HepG2 (cell line): ENCODE results near the gene ZNF528. TPM values are rescaled to one million over a fixed set of nuclear protein-coding genes. Genes with fewer than 3 reads are reported as not detected.

Source experiments
- BRCA1 ChIP-seq: sonication (generic); formaldehyde crosslinking; IDR thresholded peaks from 2 replicates; pipeline ENCODE4 v1.4.0; 2020; ENCODE audit warnings: missing genetic modification reagents
- DNMT1 ChIP-seq: sonication (generic); formaldehyde crosslinking; IDR thresholded peaks from 2 replicates; pipeline ENCODE4 v1.5.1; 2020; ENCODE audit warnings: mild to moderate bottlenecking, missing genetic modification reagents
- GABPA ChIP-seq, 2 experiments: IDR thresholded peaks; 2 replicates each; pipeline ENCODE4 v1.6.1; 2011 to 2016; ENCODE audit warnings: low read depth in 2 of 2, low read length in 1 of 2, missing biosample characterization in 1 of 2, missing genetic modification characterization in 1 of 2
- GABPB1 ChIP-seq: IDR thresholded peaks from 2 replicates; pipeline ENCODE4 v1.6.1; 2016; ENCODE audit warnings: mild to moderate bottlenecking, missing genetic modification reagents, moderate library complexity, missing compliant biosample characterization
- HDAC6 ChIP-seq: fragments of 200-600 bp; sonication (generic); IDR thresholded peaks from 2 replicates; pipeline ENCODE4 v1.7.0; 2017; ENCODE audit warnings: mild to moderate bottlenecking, antibody characterized with exemption, low read length, low read depth
- KDM5A ChIP-seq: fragments of 200-600 bp; sonication (generic); IDR thresholded peaks from 2 replicates; pipeline ENCODE4 v1.7.0; 2018; ENCODE audit warnings: antibody characterized with exemption, mild to moderate bottlenecking, low read length, borderline replicate concordance
- SALL1 ChIP-seq: sonication (generic); formaldehyde crosslinking; IDR thresholded peaks from 2 replicates; pipeline ENCODE4 v1.8.0; 2022; ENCODE audit warnings: mild to moderate bottlenecking, missing genetic modification reagents
- SAP130 ChIP-seq: IDR thresholded peaks from 2 replicates; pipeline ENCODE4 v1.6.1; 2016; ENCODE audit warnings: low read depth
- SRSF4 ChIP-seq: fragments of 200-400 bp; formaldehyde crosslinking; IDR thresholded peaks from one replicate; pipeline ENCODE4 v1.6.1; 2018; ENCODE audit warnings: mild to moderate bottlenecking, low read depth, low read length, moderate library complexity; ENCODE audit not compliant: poor library complexity, severe bottlenecking
- THAP11 ChIP-seq: IDR thresholded peaks from 2 replicates; pipeline ENCODE4 v1.6.1; 2016; ENCODE audit warnings: missing biosample characterization, missing genetic modification reagents
- ZNF549 ChIP-seq: sonication (generic); formaldehyde crosslinking; IDR thresholded peaks from 2 replicates; pipeline ENCODE4 v1.5.0; 2020; ENCODE audit warnings: missing genetic modification reagents
- ZNF891 ChIP-seq: sonication (generic); formaldehyde crosslinking; IDR thresholded peaks from 2 replicates; pipeline ENCODE4 v1.5.0; 2020; ENCODE audit warnings: mild to moderate bottlenecking, missing genetic modification reagents
- polyA plus RNA-seq, 8 experiments: library from polyadenylated mRNA; depleted of rRNA in 3 of 8; stranded (reverse) in 7 of 8; unstranded in 1 of 8; fragments of >200 nt; fragmentation: Illumina TruSeq in 4 of 8; extraction: Trizol in 4 of 8; gene quantifications; 2 replicates each; pipeline versions ENCODE4 v1.2.1 to v1.2.3, GENCODE V29; 2011 to 2016; ENCODE audit warnings: low read depth in 4 of 8, missing spikeins in 1 of 8, mixed read lengths in 1 of 8; ENCODE audit not compliant: insufficient read depth in 1 of 8
- total RNA-seq, 5 experiments: library from RNA; depleted of rRNA; stranded (reverse); fragments of >200 nt; fragmentation: Illumina TruSeq; extraction: Trizol; gene quantifications; 2 replicates each; pipeline ENCODE4 v1.2.3, GENCODE V29; 2016; ENCODE audit warnings: low read depth in 1 of 5
- TF ChIP-seq, protein P1 (sequence below): sonication (generic); formaldehyde crosslinking; IDR thresholded peaks from 2 replicates; pipeline ENCODE4 v1.4.0; 2020; ENCODE audit warnings: missing genetic modification reagents
- TF ChIP-seq, protein P2 (sequence below): IDR thresholded peaks from 2 replicates; pipeline ENCODE4 v1.6.1; 2012; ENCODE audit warnings: low read depth, low read length, improper control_type of control experiment
- TF ChIP-seq, protein P3 (sequence below): sonication (generic); formaldehyde crosslinking; IDR thresholded peaks from 2 replicates; pipeline ENCODE4 v1.4.0; 2020; ENCODE audit warnings: missing genetic modification reagents
- TF ChIP-seq, protein P4 (sequence below): sonication (generic); formaldehyde crosslinking; IDR thresholded peaks from 2 replicates; pipeline ENCODE4 v1.5.1; 2020; ENCODE audit warnings: mild to moderate bottlenecking, missing genetic modification reagents, moderate library complexity
- TF ChIP-seq, protein P5 (sequence below): sonication (generic); formaldehyde crosslinking; IDR thresholded peaks from 2 replicates; pipeline ENCODE4 v1.4.0; 2020; ENCODE audit warnings: low read depth, mild to moderate bottlenecking, missing genetic modification reagents

ZNF528 gene
- total and polyA plus RNA-seq, 2 of the 13 experiments (the other 11 are each of a cell fraction or from before 2014, with no cell fraction given) = 4.1 to 10.0 TPM

DNA sequence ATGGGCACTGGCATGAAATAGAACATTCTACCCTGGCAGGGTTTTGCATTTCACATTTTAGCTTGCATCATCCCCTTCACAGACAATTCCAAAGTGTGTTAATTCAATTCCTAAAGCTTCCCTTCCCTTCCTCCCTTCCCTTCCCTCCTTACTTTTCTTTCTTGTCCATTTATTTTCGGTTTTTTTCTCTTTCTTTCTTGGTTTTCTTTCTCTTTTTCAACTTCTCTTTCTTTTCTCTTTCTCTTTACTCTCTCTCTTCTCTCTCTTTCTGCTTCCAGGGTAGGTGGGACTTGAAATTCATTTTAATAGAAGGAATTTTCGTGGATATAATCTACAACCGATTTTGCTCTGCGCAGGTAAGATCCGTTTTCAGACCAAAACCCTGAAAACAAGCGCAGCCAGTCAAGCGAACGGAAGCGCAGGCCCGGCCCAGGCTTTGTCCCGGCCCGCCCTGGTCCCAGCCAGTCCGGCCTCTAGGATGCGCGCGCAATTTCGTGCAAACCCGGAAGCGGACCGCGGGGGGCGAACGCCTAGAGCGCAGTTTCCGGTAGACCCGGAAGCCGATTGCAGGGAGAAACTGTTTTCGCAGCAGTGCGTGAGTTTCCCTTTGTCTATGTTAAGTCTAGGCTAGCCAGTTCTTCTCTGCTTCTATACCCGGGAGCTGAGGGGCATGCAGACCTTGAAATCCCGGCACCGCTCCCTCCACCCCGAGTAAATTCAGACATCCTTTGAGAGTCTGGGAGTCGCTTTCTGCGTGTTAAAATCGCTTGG is at the start of gene ZNF528 (continued):
- TF ChIP-seq, protein P1, sequence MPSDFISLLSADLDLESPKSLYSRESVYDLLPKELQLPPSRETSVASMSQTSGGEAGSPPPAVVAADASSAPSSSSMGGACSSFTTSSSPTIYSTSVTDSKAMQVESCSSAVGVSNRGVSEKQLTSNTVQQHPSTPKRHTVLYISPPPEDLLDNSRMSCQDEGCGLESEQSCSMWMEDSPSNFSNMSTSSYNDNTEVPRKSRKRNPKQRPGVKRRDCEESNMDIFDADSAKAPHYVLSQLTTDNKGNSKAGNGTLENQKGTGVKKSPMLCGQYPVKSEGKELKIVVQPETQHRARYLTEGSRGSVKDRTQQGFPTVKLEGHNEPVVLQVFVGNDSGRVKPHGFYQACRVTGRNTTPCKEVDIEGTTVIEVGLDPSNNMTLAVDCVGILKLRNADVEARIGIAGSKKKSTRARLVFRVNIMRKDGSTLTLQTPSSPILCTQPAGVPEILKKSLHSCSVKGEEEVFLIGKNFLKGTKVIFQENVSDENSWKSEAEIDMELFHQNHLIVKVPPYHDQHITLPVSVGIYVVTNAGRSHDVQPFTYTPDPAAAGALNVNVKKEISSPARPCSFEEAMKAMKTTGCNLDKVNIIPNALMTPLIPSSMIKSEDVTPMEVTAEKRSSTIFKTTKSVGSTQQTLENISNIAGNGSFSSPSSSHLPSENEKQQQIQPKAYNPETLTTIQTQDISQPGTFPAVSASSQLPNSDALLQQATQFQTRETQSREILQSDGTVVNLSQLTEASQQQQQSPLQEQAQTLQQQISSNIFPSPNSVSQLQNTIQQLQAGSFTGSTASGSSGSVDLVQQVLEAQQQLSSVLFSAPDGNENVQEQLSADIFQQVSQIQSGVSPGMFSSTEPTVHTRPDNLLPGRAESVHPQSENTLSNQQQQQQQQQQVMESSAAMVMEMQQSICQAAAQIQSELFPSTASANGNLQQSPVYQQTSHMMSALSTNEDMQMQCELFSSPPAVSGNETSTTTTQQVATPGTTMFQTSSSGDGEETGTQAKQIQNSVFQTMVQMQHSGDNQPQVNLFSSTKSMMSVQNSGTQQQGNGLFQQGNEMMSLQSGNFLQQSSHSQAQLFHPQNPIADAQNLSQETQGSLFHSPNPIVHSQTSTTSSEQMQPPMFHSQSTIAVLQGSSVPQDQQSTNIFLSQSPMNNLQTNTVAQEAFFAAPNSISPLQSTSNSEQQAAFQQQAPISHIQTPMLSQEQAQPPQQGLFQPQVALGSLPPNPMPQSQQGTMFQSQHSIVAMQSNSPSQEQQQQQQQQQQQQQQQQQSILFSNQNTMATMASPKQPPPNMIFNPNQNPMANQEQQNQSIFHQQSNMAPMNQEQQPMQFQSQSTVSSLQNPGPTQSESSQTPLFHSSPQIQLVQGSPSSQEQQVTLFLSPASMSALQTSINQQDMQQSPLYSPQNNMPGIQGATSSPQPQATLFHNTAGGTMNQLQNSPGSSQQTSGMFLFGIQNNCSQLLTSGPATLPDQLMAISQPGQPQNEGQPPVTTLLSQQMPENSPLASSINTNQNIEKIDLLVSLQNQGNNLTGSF (CRISPR knock-in tag) = no peak
- TF ChIP-seq BRCA1 (CRISPR knock-in tag) (no peak), THAP11 (CRISPR knock-in tag) (peak; percentile 87), GABPA (IDR thresholded peaks at IDR 0.05; ENCODE audit: low read depth, low read length) (peak; percentile 90), GABPA (CRISPR knock-in tag; IDR thresholded peaks at IDR 0.05; ENCODE audit: low read depth) (peak; percentile 96), ZNF891 (CRISPR knock-in tag) (no peak), HDAC6 (no peak), SAP130 (CRISPR knock-in tag) (peak; percentile 96), SRSF4 (no peak), DNMT1 (CRISPR knock-in tag) (no peak), KDM5A (0 out of 2 replicates have a peak, but pooled peaks have one; percentile 34), SALL1 (CRISPR knock-in tag) (peak; percentile 13; the same call in 1 of the 2 replicates), ZNF549 (no peak), GABPB1 (CRISPR knock-in tag) (peak; percentile 97)
- TF ChIP-seq, protein P2, sequence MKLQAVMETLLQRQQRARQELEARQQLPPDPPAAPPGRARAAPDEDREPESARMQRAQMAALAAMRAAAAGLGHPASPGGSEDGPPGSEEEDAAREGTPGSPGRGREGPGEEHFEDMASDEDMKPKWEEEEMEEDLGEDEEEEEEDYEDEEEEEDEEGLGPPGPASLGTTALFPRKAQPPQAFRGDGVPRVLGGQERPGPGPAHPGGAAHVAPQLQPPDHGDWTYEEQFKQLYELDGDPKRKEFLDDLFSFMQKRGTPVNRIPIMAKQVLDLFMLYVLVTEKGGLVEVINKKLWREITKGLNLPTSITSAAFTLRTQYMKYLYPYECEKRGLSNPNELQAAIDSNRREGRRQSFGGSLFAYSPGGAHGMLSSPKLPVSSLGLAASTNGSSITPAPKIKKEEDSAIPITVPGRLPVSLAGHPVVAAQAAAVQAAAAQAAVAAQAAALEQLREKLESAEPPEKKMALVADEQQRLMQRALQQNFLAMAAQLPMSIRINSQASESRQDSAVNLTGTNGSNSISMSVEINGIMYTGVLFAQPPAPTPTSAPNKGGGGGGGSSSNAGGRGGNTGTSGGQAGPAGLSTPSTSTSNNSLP = no peak
- TF ChIP-seq, protein P3, sequence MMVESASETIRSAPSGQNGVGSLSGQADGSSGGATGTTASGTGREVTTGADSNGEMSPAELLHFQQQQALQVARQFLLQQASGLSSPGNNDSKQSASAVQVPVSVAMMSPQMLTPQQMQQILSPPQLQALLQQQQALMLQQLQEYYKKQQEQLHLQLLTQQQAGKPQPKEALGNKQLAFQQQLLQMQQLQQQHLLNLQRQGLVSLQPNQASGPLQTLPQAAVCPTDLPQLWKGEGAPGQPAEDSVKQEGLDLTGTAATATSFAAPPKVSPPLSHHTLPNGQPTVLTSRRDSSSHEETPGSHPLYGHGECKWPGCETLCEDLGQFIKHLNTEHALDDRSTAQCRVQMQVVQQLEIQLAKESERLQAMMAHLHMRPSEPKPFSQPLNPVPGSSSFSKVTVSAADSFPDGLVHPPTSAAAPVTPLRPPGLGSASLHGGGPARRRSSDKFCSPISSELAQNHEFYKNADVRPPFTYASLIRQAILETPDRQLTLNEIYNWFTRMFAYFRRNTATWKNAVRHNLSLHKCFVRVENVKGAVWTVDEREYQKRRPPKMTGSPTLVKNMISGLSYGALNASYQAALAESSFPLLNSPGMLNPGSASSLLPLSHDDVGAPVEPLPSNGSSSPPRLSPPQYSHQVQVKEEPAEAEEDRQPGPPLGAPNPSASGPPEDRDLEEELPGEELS (CRISPR knock-in tag) = 0 out of 2 replicates have a peak, but pooled peaks have one; percentile 23
- TF ChIP-seq, protein P4, sequence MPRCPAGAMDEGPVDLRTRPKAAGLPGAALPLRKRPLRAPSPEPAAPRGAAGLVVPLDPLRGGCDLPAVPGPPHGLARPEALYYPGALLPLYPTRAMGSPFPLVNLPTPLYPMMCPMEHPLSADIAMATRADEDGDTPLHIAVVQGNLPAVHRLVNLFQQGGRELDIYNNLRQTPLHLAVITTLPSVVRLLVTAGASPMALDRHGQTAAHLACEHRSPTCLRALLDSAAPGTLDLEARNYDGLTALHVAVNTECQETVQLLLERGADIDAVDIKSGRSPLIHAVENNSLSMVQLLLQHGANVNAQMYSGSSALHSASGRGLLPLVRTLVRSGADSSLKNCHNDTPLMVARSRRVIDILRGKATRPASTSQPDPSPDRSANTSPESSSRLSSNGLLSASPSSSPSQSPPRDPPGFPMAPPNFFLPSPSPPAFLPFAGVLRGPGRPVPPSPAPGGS = 0 out of 2 replicates have a peak, but pooled peaks have one; percentile 48
- TF ChIP-seq, protein P5, sequence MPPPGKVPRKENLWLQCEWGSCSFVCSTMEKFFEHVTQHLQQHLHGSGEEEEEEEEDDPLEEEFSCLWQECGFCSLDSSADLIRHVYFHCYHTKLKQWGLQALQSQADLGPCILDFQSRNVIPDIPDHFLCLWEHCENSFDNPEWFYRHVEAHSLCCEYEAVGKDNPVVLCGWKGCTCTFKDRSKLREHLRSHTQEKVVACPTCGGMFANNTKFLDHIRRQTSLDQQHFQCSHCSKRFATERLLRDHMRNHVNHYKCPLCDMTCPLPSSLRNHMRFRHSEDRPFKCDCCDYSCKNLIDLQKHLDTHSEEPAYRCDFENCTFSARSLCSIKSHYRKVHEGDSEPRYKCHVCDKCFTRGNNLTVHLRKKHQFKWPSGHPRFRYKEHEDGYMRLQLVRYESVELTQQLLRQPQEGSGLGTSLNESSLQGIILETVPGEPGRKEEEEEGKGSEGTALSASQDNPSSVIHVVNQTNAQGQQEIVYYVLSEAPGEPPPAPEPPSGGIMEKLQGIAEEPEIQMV (CRISPR knock-in tag) = peak; percentile 89
